ENCODE data around the gene EBF4.

EBF4 gene

DNA sequence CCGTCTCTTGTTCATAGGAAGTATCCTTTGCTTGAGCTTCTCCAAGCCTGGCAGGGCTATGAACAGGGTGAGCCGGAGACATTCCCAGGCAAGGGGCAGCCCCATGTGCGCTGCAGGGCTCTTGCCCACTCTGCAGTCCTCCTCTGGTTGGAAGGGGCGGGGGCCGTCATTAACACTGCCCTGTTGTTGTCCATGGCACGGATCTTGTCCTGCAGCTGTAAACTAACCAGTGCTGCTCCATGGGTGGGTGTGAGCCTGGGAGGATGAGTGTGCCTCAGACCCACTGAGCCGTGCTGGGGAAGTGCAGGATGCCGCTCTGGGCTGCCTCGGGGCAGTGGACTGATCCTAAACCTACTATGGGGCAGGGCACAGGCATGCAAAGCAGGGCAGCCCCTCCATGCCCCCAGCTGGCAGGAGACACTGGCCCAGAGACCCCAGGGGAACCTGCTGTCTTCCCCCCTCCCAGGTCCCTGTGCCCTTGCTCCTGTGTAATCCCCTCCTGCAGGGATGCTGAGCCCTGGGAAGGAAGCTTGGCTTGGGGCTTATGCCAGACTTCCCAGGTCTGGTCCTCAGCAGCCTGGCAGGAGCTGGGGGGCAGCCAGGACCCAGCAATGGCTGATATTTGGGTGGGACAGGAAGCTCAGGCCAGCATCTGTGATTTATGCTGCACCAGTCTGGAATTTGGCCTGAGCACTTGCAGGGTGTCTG is 8.5 kb downstream of the EBF4 start:
- no peak for DNase-seq

DNA sequence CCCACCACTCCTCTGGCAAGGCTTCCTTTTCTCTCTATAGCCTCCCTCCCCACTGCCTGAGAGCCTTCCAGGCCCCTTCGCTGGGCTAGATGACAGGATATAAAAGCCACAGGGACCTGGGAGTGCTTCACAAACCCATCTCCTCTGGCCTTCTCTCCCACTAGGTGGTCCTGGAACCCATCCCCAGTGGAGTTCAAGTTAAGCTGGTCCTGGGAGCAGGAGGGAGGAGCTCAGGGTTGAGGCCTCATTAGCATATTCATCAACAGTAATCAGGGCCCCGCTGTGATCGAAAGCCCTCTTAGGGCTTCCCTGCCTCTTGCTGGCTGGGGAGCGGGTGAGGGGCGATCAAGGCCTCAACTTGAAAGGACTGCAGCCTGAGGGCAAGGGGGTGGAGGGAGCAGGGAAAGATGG is 9.1 kb downstream of the EBF4 start:
- DNase-seq: no peak

DNA sequence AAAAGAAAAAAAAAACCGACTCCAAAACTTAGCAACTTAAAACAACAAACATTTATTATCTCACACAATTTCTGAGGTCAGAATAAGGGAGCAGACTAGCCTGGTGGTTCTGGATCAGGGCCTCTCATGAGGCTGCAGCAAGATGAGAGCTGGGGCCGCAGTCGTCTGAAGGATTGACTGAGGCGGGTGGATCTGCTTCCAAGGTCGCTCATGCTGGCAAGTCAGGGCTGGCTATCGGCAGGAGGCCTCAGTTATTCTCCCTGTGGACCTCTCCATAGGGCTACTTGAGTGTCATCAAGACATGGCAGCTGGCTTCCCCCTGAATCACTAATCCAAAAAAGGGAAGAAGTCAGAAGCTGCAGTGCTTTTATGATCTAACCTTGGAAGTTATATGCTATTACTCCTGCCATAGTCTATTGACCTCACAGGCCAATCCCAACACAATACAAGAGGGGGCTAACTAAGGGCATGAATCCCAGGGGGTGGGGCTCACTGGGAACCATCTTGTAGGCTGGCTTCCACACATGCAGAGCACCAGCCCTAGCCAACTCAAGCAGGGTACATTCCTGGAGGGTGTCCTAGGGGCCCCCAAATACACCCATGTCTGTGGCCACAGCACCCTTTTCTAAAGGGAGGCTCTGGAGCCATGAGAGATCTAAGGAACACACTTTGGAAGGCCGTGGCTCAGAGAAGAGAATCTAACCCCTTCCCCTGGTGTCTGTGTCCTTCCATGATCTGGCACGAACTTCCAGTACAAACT is 11.3 kb downstream of the EBF4 start:
- no peak for DNase-seq

DNA sequence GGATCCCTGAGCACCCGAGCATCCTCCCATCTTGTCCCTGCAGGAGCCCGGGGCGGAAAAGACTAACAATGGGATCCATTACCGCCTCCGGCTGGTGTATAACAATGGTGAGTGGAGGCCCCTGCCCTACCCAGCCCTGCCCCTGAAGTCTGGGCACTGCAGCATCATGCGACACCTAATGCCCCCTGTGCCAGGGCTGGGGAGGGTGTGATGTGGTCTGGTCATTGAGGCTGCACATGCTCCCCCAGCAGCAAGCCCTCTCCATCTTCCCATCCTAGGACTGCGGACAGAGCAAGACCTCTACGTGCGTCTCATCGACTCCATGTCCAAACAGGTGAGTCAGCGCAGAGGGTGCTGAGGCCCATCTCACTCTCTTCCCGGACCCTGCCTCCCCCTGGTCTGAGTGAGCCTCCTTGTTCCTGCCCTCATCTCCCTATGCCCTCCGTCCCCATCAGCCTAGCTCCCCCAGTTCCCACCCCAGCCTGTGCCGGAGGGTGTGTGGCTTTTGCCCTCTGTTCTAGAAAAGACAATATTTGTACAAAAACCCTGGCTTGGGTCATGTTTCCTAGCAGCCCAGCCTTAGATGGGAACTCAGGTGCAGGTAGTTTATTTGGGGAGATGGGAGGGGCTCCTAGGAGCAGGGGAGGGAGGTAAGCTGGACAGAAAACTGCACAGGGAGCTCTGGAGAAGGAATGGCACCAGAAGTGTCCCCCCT is 13.5 kb downstream of the EBF4 start:
- no peak for DNase-seq

DNA sequence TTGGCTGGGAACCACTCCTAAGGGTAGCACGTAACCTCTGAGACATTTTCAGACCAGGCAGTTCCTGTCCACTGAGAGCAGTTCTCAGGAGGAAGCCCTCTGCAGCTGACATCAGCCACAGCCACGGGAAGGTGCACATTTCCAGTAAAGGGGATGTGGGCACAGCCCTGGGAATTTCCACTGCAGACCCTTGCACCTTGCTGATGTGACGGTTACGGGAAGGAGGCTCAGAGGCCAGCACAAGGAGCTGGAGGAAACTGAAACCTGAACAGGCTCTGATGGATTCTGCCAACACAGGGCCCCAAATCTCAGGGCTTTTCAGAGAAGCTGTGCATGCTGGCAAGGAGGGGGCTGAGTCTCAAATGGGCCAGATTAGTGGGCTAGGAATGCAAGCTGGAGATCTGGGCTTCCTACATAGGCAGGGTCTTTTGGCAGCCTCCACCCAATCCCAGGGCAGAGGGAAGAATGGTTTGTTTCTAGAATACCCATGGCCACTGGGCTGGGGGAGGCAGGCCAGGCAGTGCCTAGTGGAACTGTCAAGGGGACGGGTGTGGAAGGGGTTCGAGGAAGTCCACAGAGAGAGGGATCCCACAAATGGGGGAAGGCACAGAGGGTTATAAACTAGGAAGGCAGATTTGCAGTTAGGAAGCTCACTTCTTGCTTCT is 14.2 kb downstream of the EBF4 start:
- no peak for DNase-seq

DNA sequence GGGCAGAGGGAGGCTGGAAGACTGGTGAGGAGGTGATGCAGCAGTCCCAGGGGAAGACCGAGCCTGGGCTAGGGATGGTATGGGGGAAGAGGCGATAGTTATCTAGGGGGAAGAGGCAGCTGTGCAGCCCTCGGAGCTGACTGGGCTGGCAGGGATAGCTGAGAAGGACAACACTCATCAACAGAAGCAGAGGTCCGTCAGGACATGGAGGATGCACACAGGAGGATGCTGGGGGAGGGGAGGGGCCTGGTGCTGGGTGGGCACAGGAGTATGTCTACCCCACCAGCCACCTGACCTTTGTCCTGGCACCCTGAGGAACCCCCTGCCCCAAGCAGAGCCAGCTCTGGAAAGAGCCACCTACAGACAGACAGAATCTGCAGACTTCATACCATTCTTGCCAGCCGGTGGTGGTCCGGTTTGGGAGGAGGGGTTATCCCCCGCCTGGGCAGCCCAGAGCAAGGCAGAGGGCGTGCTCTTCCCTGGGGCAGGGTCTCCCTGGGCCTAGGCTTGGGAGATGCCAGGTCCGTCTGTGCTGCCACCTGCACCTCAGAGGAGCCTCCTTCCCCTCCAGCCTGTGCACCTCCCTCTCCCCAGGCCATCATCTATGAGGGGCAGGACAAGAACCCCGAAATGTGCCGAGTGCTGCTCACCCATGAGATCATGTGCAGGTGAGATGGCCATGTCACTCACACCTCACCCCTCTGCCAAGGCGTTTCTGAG is 14.9 kb downstream of the EBF4 start:
- no peak for DNase-seq

DNA sequence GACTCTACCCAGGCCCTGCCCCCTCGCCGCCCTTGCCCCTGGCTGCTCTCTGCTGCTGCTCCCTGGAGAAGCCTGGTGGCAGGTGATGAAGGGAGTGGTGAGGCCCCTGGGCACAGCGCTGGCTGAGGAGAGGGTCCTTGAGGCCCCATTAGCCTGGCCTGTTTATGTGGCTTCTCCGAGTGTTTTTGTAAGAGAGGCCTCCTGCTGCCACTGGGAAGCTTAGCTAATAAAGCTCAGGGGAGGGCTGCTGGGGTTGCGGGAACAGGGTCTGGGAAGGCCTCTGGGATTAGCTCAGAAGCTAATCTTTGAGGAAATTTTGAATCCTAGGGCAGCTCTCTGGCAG is 15.5 kb downstream of the EBF4 start:
- DNase-seq: no peak

DNA sequence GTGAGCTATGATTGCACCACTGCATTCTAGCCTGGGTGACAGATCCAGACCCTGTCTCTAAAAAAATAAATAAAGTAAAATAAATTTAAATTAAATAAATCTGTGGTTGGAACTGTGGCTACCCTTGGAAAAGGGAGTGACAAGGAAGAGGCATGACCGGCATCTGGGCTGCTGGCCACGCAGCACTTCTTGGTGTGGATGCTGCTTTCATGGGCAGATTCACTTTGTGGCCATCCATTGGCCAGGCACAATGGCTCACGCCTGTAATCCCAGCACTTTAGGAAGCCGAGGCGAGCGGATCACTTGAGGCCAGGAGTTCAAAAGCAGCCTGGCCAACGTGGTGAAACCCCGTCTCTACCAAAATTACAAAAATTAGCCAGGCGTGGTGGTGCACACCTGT is 16.1 kb downstream of the EBF4 start:
- DNase-seq: no peak

DNA sequence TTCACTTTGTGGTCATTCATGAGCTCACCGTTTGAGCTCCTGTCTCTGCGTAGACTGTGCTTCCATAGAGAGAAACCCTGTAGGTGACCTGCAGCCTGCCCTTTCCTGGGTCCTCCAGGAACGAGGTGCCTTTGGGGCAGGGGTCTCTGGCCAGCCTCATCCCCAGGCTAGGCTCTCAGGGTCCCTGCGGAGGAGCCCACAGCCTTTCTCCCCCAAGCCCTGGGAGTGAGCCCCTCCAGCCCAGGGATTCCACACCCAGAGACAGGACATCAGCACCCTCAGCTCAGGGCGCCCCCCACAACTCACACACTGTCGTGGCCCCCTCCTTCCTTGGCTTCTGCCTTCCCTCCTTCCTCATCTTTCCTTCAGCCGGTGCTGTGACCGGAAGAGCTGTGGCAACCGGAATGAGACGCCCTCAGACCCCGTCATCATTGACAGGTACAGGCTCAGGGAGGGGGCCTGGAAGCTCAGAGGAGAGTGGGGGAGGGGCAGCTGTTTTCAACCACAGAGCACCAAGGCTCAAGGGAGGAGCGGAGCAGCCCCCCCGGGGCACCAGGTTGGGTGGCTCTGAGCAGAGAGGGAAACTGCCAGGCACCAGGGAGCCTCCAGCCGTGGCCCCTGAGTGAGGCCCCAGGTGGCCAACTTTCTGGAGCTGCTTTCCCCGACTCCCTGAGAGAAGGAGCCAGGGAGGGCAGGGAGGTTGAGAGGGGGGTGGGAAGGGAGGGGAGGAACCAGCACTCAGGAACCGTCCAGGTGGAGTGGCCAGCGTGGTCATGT is 16.8 kb downstream of the EBF4 start:
- no peak for DNase-seq

DNA sequence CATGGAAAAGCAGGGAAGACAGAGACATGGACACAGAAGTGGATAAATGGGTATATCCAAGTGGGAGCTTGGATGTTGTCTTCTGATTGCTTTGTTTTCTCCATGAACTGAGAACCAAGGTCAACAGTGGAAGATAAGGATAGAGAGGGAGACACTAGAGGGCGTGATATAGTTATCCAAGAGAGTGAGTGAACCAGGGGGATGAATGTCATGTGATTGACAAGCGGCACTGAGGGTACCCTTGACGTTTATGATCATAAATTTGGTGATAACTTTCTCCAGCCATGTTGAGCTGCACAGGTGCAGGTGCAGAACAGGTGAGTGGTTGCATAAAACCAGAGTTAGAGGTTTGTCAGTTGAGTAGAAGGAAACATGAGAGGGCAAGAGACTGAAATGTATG is 20.7 kb downstream of the EBF4 start:
- no peak for DNase-seq

DNA sequence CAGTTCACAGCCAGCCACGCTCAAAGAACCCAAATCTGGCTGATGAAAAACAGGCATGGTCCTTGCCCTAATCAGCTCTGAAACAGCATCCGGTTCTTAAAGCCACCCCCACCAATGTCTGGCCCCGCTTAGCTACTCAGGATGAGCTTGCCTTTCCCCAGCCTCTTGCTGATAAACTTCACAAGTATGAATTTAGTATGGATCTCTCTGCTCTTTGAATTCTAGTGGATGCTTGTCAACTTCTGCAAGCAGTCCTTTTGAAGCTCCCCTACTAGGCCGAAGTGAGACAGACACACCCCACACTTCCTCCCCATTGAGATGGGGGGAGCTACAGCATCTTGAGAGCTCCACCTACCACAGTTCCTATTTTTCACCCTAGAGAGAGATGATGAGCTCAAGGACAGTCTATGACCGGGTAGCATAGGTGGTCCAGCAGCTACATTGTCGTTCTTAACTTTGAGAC is 36.7 kb downstream of the EBF4 start:
- no peak for DNase-seq

DNA sequence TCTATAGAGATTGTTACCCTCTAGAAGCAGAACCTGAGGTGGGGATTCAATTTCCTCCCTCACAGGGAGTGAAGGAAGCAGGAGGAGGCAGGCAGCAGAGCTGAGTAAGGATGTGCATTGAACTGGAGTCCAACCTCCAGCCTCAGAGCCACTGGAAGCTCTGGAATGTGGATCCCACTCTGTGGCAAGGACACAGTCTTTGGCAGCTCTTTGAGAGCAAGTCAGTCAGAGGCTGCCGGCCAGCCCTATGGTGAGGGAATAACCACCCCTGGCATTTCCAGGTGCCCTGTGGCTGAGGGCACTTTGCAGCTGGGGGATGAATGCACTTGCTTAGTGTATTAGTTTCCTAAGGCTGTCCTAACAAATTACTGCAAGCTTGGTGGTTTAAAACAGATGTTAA is 37.2 kb downstream of the EBF4 start:
- DNase-seq: no peak

DNA sequence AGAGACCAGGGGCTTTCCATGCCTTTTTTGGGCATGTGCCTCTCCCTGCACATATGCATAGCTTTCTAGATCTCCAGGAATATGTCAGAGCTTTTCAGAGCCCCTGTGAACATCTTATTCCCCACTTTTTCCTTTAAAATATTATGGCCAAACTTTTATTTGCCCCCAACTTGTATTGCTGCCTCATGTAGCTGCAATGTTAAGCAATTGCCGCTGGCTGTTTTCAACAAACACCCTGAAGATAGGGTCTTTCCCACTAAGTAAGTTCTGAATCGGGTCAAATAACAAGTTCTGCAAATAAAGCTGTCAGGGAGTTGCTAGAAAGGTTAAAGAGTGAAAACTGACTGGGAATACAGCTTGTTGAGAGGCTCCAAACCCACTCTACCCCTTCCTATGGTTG is 42.3 kb downstream of the EBF4 start:
- DNase-seq: no peak

DNA sequence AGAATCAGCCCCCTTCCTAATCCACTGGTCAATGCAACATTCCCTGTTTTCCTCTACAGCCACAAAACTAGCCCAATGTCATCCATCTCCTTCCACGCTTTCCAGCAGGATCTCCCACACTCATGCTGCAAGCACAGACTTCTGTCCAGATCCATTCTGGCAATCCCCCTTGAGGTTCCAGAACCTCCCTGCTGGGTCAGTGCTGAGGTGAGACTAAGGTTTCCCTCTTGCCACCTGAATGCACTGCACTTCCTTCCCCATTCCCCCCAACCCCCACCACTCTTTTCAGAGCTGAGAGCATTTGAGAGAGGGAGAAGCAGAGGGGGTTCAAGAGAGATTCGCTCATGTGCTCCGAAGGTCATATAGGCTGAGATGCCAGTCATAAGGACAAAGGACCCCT is 43.9 kb downstream of the EBF4 start:
- DNase-seq: no peak

DNA sequence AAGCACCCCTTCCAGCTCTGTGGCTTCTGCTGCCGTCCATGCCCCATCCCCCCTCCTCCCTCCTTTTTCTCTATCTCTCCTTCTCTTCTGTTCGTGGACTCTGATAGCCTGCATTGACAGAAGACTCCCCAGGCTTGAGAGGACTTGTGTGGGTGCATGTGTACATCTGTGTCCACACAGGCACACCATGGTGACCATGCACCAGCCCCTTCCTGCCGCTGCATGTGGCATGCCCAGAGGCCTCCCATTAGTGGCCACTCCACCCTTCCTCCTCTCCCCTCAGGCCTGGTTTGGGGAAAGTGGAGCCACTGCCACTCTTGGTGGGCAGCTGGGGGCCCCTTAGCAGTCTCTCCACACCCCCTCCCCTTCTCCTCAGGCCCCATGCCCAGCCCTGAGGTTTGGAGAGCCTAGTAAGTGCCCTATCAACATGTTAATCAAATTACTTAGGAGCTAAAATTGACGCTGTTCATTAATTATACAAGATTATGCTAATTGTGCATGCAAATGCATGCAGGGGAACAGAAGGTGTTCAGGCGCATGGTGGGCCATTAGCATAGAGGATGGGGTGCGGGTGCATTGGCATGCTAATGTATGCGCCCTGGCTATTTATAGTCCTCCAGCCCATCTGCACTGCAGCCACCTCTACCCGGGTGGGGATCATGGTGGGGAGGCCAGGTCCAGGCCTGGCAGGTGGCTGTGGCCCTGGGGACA is 45.9 kb downstream of the EBF4 start:
- no peak for DNase-seq

DNA sequence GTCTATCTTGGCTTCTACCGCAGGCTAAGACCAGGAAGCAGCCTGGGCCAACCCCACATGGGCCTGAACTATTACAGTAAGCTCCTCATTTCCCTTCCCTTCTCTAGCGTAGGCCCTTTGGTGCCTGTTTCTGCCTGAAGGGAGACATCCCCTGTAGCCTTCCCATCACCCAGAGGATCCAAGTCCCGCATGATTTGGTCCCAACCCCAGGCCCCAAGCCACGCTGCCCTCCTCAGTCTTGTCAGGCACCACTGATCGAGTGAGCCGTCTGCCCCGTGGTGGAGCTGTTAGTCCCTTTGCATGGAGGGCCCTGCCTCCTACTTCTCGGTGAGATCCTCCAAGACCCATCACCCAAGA is 46.4 kb downstream of the EBF4 start:
- no peak for DNase-seq

DNA sequence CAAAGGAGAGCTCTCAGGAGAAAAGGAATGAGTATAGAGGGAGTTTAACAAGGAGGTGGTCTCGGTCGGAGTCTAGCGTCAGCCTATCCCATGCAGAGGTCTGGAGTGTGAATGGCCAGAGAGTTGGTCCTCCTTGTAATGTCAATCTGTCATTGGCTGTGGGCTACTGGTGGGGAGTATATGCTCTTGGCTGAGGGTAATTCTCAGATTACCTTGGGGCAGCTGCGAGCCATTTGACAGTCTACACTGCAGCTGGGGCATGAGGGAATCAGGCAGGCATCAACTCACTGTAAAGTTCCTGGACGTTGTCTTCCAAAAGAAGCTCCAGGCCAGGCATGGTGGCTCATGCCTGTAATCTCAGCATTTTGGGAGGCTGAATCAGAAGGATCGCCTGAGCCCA is 48.1 kb downstream of the EBF4 start:
- no peak for DNase-seq

DNA sequence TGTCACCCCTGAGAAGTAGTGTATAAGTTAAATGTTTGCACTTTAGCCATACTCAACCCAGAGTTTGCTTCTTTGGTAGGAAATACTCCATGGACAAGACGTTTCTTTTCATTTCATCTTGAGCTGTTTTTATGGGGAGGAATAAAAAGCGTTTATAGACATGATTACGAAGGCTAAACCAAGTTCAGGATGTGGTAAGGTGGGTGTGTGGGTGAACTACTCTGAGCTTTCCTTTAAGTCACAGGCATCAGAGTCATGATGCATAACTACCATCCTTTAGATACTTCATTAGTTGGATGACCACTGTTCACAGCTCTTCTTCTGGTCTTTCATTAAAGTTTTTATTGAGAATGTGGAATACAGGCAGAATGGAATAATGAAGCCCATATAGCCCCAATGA is 48.9 kb downstream of the EBF4 start:
- no peak for DNase-seq

DNA sequence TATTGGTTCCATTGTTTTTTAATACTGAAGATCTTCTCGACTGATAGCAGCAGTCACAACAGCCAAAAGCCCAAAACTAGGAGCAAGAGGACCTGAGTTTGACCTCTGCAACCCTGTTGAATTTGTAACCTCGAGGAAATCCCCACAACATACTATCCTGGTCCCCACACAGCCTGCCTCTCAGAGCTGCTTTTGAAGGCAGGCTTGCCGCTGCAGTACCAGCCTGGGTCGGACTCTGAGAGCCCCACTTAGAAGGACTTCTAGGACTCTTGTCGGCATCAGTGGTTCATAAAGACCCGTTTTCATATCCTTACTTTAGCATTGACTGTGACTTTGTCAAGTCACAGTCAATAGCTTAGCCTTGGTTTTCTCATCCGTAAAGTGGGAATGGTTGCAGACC is 49.3 kb downstream of the EBF4 start:
- DNase-seq: no peak

DNA sequence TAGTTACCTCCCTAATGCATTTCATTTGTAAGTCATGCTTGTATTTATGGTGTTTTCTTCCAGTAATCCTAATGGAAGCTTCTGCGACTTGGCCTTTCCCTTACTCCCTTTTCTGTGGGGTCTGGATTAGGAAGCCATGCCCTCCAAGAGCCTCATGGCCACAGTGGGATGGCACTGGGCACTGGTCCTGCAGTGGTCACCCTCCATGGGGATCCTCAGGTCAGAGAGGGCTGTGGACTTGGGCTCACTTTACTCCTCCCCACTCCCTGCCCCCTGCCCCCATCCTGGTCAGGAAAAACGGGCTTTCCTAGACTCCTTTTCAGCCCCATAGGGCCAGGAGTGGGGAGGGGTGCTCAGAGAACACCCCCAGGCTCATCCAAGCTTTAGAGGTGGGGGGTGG is 49.9 kb downstream of the EBF4 start:
- no peak for DNase-seq

DNA sequence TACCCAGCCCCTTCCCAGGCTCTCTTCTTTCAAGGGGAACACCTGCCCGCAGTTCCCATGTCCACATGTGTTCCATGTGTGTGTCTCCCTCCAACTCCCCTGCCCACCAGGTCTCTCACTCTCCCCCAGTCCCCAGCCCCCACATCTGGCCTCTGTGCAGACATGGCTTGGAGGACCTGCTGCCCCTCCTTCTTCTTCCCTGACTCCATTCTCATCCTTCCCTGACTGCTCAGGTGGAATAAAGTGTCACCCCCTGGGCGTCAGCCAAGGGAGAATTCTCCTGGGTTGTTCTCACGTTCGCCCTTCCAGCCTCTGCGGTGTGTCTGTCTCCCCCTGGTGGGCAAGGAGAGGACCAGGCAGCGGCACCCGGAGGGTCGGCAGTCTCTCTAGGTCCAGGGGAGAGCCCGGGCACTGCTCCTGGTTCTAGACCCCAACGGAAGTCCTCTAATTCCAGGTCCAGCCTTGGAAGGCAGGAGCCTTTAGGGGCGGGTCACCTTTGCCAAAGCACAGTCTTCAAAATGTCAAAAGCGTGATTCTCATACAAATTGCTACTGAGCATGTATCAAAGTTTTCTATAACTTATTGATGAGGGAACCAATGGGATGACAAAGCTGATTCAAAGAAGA is 50.5 kb downstream of the EBF4 start:
- no peak for DNase-seq

Data from cerebellar nuclear complex (tissue), 1 donor.